NCI-H2081 treated with DMSO at 0.1 percent for 48 hours (cell line): ENCODE results near the gene CLRN3.

ENCODE experiments used
- DNase-seq: peaks from one replicate; lab custom pipeline; 2025; lab: John Stamatoyannopoulos, UW

Gene CLRN3

DNA sequence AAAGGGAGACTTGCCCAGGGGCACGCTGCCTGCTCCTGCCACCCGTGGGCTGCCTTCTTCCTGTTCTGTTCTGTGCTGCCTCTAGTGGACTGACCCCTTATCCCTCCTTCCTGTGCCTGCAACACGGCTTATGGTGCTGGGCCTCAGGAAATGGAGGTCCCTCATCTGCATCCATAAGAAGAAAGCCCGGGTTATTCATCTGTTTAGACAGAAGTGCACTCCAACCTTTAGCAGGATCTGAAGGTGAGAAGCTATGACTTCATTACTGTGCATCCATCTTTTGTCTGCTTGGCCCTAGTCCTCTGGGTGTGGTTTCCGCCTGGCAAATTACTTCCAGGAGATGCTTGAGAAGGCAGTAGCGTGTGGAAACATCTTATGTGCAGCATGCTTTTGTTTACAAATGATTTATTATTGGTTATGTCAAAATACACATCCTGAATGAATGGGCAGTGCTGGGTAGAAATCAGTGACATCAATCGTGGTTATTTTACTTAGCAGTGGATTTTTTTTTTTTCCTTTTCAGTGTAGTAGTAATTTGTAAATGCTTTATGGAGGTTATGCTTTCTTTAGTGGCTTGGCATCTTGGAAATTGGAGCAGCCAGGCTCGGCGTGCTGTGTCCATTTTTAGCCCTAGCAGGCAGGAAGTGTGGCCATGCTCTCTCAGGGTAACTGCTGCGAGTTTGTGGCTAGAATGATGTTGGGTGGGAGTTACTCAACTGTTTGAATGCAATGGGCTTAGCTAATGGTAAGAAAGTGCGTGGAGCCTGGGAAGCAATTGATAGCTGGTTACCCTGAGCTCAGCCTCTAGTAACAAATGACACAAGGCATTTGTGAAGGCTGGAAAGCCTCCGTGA, 26.9 kb upstream of the CLRN3 start:
- DNase-seq, result no peak

GRCh38 chr10:127918572-127918971, 25.8 kb upstream of the CLRN3 start:
- DNase-seq, result no peak

DNA sequence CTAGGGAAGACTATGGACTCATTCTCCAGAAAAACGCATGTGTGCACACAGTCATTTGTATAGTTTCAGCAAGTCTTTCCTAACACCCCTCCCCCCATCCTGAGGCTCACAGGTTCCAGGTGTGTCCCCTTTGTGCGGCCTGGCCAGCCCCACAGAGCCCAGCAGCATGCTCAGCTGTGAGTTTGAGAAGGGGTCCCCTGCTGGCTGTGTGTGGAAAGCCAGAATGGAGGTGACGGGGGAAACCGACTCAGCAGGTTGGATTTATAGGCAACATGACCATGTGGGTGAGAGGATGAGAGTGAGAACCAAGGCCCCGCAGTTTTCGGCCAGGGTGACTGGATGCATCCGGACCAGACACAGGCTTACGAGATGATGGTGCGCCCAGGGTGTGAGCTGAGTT, 24.1 kb upstream of the CLRN3 start:
- no peak for DNase-seq

DNA sequence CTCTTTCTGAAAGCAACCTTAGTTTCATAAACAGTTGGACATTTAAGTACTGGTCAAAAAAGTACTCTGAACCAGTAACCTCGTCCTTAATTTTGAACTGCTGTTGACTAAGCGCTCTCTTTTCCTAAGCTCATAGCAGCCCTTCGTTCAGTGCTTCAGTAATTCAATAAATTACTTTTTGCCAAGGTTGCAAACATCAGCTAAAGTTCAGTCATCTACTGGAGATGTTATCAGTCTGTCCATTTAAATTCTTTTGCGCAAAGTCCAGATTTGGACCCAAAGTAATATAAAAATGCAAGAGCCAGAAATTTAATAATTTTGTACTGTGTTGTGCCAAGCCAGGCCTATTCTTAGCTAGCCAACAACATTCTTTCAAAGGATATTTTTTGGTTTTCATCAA, 22.6 kb upstream of the CLRN3 start:
- no peak for DNase-seq

DNA sequence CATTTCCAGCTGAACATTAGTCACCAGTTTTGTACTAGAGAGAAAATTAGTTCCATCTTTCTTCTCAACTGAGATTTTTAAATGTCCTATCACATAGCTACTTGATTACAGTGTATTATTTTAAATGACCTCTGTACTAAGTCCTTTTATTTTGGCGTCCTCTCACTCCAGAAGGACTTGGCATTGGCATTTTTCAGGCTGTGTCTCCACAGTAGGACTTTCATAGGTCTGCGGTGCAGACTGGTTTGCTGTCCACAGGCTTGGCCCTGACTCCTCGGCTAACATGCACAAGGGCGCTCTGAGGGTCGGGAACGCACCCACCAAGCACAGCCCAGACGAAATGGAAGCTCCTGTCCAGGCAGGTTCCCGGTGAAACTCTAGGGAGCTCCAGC, 20.6 kb upstream of the CLRN3 start:
- no peak for DNase-seq

DNA sequence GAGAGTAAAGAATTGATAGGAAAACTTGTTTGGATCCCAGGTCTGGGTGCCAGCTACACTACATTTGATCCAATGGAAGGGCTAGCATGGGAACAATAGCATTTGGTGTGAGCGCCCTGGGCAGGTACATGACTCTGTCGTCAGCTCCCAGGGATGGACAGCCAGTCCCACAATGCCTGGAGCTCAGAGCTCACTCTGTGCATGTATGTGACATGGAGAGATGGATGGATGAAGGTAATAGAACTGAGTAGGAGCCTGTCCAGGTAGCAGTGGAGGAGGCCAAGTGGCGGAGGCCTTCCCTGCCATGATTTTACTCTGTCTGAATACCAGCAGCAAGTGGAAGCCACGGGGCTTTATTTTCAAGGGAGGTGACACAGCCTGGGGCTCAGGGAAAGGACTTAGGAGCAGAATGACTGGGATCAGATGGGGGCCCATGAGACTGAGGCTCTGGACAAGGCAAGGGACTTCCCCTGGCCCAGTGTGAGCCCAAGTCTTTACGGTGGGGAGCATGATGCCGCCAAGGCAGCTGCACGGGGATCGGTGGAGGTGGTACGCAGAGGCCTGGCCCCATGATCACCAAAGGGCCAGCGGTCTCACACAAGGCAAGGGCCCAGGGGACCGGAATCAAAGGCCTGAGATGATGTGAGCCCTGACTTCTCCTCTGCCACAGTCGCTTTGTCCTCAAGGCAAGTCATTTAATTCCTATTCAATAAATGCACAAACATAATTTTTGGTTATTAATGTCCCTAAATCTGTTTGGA, 20.0 kb upstream of the CLRN3 start:
- no peak for DNase-seq

DNA sequence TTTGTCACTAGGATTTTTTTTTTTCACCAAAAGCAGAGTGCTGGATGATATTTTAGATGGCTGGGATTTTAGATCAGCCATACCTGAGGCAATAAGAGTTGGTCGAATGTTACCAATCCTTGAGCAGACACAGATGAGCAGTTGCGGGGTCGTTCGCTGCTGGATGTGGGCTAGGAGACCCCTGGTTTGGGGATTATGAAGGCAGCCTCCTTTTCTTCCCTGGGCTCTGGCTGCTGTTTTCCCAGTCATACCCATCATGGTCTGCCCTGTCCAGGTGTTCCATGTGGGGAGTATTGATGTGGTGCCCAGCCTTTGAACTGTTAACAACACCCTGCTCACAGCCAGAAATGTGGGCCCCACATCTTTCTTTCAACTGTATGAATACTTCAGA, 19.1 kb upstream of the CLRN3 start:
- no peak for DNase-seq

DNA sequence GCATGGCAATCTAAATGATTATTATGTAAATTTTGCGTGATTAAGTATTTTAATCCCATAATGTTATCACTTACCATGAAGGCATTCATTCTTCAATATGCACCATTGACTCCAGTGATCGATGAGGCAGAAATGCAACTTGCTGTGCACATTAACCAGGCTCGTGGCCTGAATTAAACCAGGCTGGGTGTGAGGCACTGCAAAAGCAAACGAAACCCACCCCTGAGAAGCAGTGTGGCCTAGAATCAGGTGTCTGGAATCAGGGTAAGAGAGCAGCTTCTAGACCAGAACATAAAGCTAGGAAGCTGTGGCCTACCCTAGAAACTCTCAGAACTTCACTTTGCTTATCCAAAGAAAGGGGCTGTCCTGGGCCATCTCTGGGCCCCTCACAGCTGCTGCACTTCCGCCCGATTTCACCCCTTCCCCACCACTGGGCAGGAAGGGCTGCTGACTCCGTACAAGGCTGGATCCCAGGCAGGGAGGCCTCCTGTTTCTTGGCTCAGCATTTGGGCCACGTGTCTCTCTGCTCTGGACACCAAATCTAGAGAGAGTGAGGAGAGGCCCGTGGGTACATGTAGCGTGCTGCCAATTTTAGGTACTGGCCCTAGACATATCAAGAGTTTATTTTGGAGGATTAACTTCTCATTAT, 18.6 kb upstream of the CLRN3 start:
- DNase-seq, result no peak

DNA sequence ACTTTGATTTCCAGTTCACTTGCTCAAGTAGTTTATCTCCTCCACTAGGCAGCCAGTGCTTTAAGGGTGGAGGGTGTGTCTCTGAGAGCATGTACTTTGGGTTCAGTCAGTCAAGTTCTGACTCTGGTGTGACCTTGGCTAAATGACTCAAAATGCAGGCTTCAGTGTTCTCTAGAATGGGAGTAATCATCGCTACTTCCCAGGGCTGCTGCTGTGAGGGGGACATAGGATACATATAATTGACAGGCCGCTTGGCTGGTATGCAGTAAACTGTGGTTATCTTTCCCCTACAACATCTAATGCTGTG, 17.7 kb upstream of the CLRN3 start:
- DNase-seq, result no peak

GRCh38 chr10:127909716-127910463, 17.1 kb upstream of the CLRN3 start:
- no peak for DNase-seq

- DNase-seq, result no peak
These were observed 16.2 kb upstream of the CLRN3 start for GRCh38 chr10:127908959-127909267.

- DNase-seq, result no peak
These were observed 15.6 kb upstream of the CLRN3 start for GRCh38 chr10:127908106-127908958.

DNA sequence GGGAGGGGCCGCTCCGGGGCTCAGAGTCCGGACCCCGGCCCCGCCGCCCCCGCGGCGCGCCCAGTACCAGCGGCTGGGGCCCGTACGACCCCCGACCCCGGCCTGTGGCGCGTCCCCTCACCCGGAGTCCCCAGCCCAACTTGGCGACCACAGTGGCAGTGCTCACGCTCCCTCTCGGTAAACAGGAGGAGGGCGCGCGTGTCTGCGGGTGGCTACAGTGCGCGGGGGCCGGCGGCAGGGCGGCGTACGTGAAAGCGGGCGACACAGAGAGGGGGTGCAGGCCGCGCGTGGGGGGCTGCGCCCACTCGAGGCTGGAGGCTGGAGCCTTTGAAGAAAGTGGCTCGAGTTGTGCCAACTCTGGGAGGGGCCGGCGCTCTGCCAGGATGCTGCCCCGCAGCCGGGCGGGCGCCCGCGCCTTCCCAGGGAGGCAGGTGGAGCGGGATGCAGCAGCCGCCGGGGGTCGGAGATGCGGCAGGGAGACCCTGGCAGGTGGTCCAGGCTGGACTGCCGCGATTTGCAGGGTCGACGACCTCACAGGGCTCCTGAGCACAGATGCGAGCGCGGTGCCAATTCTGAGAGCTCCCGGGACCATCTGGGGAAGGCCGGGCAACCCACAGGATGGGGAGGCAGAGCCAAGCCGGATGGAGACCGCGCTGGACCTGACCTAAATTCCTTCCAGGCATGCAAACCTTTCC, 14.8 kb upstream of the CLRN3 start:
- DNase-seq, result no peak

DNA sequence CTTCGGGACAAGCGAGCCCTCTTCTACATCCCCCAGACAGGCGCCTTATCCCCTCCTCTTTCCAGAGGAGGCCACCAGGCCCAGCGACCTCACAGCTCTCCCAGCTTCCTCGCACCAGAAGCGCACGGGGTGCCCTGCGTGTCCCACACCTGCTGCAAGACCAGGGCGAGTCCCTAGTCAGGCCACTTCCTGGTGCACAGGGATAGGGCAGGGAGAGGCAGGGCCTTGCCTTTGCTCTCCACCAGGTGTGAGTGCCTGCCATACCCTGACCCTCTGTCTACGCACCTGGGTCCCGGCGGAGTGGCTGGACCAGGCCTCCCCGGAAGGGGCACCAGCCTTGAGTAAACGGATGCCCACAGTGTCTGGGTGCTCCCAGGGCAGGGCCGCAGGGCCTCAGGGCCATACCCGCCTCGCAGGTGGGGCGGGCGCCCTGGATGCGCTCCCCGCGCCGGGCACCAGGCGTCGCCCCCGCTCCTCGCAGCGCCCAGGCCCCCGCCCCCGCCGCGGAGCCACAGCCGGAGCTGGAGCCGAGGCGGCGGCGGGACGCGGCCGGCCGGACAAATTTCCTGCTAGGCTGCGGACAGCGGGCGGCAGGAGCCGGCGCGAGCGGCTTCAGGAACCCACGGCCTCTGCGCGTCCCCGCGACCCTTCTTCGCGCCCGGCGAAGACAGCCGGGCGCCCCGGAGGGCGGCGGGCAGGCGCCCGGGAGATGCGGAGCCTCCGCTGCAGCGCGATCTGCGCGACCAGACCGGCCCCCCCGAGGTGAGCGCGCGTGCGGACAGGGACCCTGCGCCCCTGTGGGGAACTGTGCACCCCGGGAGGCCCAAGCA, 14.0 kb upstream of the CLRN3 start, which contains the start of gene PTPRE:
TSS of gene PTPRE (plus strand) at position 556 of the 830 bp plus-strand sequence. CDS start 133,779 bp downstream, outside the sequence.
- no peak for DNase-seq

DNA sequence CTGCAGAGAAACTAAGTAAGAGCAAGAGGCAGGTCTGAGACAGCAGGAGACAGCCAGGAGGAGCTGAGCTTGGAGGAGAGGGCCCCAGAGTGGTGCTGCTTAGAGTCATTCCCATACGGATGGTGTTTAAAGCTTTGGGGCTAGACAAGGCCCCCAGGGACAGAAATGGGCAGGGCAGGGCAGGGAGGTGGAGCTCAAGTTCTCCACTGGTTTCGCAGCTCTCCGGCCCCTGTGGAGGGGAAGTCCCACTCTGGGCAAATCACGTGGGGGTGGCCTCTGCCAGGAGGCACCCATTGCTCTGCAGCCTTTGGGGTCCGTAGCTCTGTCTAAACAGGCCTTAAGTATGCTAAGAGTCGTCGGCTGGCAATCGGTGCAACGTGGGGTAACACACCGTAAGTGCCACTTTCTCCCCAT, 13.1 kb upstream of the CLRN3 start:
- DNase-seq, result no peak

DNA sequence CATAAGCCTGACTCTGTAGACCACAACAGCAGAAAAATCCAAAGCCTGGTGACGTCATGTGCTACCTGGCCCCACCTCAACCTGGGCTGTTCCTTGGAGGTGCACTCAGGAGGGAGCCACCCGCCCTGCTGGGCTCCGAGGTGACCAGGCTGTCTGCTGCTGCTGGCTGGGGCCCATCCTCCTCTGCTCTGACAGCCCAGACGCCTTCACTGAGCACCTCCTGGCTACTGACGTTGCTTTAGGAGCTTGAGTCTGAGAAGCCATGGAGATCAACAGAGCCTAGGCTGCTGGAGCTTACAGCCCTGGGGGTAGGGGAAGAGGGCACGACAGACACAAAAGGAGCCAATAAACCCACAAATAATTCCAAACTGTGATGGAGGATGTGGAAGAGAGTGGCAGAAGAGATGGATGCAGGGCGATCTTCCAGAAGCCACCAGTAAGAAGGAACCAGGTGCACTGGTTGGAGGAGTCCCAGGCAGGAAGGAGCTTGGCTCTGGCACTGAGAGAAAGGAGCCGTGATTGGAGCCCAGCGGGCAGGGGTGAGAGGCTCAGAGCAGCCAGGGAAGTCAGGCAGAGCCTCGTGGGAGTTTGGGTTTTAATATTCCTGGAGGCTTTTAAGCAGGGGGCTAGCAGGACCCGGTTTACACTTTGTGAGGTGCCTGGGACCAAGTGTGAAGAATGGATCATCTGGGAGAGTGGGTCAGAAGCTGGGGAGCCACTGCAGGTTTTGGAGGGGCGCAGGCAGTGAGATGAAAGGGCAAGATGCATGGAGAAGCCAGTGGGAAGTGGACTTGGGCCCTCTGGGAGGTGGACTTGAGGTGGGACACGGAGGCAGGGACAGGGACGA, 12.5 kb upstream of the CLRN3 start:
- DNase-seq, result no peak

- DNase-seq, result no peak
These were observed 11.7 kb upstream of the CLRN3 start for GRCh38 chr10:127904311-127905000.

- DNase-seq, result no peak
These were observed 11.0 kb upstream of the CLRN3 start for GRCh38 chr10:127903789-127904188.
